A673 (cell line): ENCODE data around the gene NEDD9. TPM values are rescaled to one million over a fixed set of nuclear protein-coding genes. Genes with fewer than 3 reads are reported as not detected.

Experiments used
- BruUV-seq: library from RNA; stranded (reverse); fragments of 400-500 nt; replicated peaks from 2 replicates; lab custom pipeline; 2021; lab: Mats Ljungman, UMichigan
- CTCF ChIA-PET: fragments of 300-600 bp; sonication (Branson Sonifier 250); formaldehyde crosslinking; loops from one replicate; lab custom pipeline; 2022; ENCODE audit warnings: antibody characterized with exemption; lab: Charles Lee
- POLR2A ChIA-PET: fragments of 300-600 bp; sonication (Branson Sonifier 250); formaldehyde crosslinking; loops from one replicate; lab custom pipeline; 2022; ENCODE audit warnings: antibody characterized with exemption; ENCODE audit not compliant: low non-redundant PET; lab: Charles Lee
- DNase-seq: peaks from one replicate; pipeline ENCODE4 v3.0.0-alpha.2; 2015; ENCODE audit warnings: low spot score
- H3K27ac ChIP-seq: fragments of 200-600 bp; sonication (generic); 2 replicates; pipeline ENCODE4 v1.5.1; 2016; ENCODE audit warnings: mixed run types, low read depth, mild to moderate bottlenecking, mixed read lengths, antibody characterized with exemption, low read length; ENCODE audit not compliant: poor library complexity, severe bottlenecking
- H3K27me3 ChIP-seq: fragments of 200-600 bp; sonication (generic); replicated peaks from 2 replicates; pipeline ENCODE4 v1.6.1; 2017; ENCODE audit warnings: mixed run types, low read depth, mild to moderate bottlenecking, mixed read lengths, antibody characterized with exemption, low read length; ENCODE audit not compliant: insufficient read depth, poor library complexity
- H3K36me3 ChIP-seq: fragments of 200-600 bp; sonication (generic); 2 replicates; pipeline ENCODE4 v1.6.1; 2016; ENCODE audit warnings: mixed run types, mild to moderate bottlenecking, mixed read lengths, antibody characterized with exemption, low read length; ENCODE audit not compliant: insufficient read depth, poor library complexity, severe bottlenecking
- H3K4me1 ChIP-seq: fragments of 200-600 bp; sonication (generic); 2 replicates; pipeline ENCODE4 v1.6.1; 2017; ENCODE audit warnings: mixed run types, mild to moderate bottlenecking, mixed read lengths, antibody characterized with exemption, low read length; ENCODE audit not compliant: insufficient read depth, poor library complexity, severe bottlenecking
- H3K4me3 ChIP-seq: fragments of 200-600 bp; sonication (generic); 2 replicates; pipeline ENCODE4 v1.5.1; 2016; ENCODE audit warnings: low read depth, mixed run types, mild to moderate bottlenecking, mixed read lengths, low read length; ENCODE audit not compliant: poor library complexity, severe bottlenecking
- H3K9me3 ChIP-seq: fragments of 200-600 bp; sonication (generic); 2 replicates; pipeline ENCODE4 v1.6.1; 2016; ENCODE audit warnings: mixed run types, low read depth, mild to moderate bottlenecking, mixed read lengths, antibody characterized with exemption, low read length; ENCODE audit not compliant: poor library complexity, severe bottlenecking
- EZH2 ChIP-seq: fragments of 200-600 bp; sonication (generic); IDR thresholded peaks from 2 replicates; pipeline ENCODE4 v1.6.1; 2017; ENCODE audit warnings: borderline replicate concordance, low read depth, mild to moderate bottlenecking, mixed read lengths, antibody characterized with exemption, low read length; ENCODE audit not compliant: poor library complexity, severe bottlenecking
- intact Hi-C: fragments of 100-400 bp; cut with micrococcal nuclease; formaldehyde crosslinking; loops from one replicate; pipeline ENCODE4 v1.10.0; 2022; ENCODE audit not compliant: unreplicated experiment
- total RNA-seq: library from RNA; stranded (reverse); gene quantifications from 2 replicates; pipeline ENCODE4 v1.2.3, GENCODE V29; 2021
- TF ChIP-seq, protein P1 (sequence below): fragments of 300-800, 200-600 bp; sonication (generic); conservative IDR thresholded peaks from 2 replicates; pipeline ENCODE4 v1.5.1; 2017; ENCODE audit warnings: low read depth, mild to moderate bottlenecking, antibody characterized with exemption, low read length, moderate library complexity, mixed read lengths

Gene NEDD9
- total RNA-seq, 1 experiment from 2014 or later, result 6.6 TPM

DNA sequence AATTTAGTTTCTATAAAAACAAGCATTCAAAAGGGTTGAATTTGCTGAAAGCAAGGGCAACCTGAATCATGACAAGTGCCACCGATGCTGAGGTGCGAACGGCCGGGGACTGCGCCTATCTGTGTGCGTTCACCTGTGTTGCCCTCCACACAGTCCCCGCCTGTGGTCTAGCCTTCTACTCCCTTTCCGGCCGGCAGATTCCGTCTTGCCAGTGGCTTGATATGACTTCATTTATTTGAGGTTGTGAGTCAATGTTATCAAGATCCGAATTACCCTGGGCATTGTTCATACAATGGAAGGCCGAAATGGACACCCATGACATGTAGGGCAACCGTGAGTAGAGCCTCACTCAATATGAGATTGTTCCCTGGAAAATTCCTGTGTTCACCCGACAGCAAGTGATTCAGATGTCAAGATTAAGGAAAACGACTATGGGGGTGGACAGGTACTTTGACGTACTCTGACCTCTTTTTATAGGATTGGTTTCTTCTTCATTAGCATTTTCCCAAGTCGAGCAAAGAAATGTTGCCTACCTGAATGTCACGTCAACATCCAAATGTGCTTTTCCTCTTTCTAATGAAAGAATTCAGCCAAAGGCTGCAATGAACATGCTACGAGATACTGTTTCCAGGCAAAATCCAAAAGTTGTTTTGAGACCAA, 41.1 kb upstream of the NEDD9 start:
- Histone ChIP-seq H3K27me3 (no peaks in the 10 kb centered on the region), H3K4me1 (peaks cover 11% of the 10 kb centered on the region), H3K27ac (no peak overlapping the region), H3K4me3 (no peak overlapping the region), H3K36me3 (no peaks in the 10 kb centered on the region), H3K9me3 (no peaks in the 10 kb centered on the region)
- intact Hi-C loops, result no loop called here
- DNase-seq, result no peak
- BruUV-seq, result no TSS peak
- TF ChIP-seq EZH2, result no peak
- TF ChIP-seq, protein P1, sequence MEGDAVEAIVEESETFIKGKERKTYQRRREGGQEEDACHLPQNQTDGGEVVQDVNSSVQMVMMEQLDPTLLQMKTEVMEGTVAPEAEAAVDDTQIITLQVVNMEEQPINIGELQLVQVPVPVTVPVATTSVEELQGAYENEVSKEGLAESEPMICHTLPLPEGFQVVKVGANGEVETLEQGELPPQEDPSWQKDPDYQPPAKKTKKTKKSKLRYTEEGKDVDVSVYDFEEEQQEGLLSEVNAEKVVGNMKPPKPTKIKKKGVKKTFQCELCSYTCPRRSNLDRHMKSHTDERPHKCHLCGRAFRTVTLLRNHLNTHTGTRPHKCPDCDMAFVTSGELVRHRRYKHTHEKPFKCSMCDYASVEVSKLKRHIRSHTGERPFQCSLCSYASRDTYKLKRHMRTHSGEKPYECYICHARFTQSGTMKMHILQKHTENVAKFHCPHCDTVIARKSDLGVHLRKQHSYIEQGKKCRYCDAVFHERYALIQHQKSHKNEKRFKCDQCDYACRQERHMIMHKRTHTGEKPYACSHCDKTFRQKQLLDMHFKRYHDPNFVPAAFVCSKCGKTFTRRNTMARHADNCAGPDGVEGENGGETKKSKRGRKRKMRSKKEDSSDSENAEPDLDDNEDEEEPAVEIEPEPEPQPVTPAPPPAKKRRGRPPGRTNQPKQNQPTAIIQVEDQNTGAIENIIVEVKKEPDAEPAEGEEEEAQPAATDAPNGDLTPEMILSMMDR, result no peak
- CTCF ChIA-PET, result no interaction called here
- POLR2A ChIA-PET, result no interaction called here

DNA sequence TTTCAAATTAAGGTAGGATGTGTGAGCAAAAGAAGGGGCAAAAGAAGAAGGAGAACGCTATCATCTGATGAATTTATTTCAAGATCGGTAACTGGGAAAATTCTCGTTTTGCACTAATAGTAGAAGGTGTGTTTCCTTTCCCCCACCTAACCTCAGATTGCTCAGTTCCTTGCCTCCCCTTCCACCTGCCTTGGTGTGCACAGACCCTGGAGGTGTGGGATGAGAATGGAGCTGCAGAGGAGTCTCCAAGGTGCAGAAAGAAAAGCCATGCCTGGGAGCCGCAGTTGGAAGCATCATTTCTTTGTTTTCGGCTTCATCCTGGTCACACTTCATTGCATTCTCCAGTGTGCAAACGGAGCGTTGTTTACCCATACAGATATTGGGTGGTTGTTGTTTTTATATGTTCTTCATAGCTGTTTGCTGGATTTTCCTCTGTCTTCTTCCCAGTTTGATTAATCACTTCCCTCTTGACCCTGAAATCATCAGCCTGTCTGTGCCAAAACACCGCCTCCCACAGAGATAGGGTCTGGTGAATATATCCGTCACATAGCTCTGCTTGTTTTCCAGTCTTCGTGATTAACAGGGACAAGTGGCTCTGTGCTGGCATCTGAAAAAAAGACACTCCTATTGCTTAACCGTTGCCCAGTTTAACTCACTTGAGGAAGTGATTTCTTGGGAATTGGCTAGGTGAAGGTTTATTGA, 40.2 kb upstream of the NEDD9 start:
- BruUV-seq, result no TSS peak
- Histone ChIP-seq H3K4me1 (peaks cover 8% of the 10 kb centered on the region), H3K9me3 (no peaks in the 10 kb centered on the region), H3K4me3 (no peak overlapping the region), H3K27me3 (no peaks in the 10 kb centered on the region), H3K36me3 (no peaks in the 10 kb centered on the region), H3K27ac (no peak overlapping the region)
- CTCF ChIA-PET, result no interaction called here
- no peak for DNase-seq
- intact Hi-C loops, result no loop called here
- TF ChIP-seq, protein P1, result no peak
- no peak for TF ChIP-seq EZH2
- POLR2A ChIA-PET, result no interaction called here

DNA sequence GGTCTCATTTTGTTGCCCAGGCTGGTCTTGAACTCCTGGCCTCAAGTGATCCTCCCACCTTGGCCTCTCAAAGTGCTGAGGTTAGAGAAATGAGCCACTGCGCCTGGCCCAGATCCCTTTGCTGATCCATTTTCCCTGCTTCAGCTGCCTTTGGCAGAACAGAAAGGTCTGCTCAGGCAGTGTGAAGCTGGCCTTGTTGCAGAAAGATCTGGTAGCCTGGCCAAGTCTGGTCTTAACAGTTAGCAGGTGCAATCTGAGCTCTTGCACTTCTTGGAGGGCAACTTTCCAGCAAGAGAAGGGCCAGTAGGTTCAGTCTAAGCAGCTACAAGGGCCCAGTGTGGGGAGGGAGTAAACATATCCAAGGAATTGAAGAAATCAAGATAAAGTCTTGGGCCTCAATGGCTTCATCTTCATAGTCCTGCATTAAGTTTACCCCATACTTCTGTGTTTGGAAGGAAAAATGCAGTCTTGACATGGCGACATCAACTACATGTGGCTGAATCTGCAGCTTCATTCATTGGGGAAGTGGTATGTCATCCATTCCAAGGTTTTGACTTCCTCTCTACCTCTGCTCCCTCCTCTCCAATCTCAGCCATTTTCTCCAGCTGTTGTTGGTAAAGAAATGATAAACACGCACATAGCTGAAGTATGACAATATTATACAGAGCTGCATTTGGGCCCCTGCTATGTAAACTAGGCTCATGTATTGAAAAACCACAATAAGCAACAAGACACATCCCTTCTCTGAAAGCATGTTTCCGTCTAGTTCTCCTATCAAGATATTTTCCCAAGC, 39.0 kb upstream of the NEDD9 start:
- H3K27ac ChIP-seq, result no peak overlapping the region
- no peak for DNase-seq
- no peaks in the 10 kb centered on the region for H3K9me3 ChIP-seq
- no peak overlapping the region for H3K4me3 ChIP-seq
- H3K27me3 ChIP-seq, result no peaks in the 10 kb centered on the region
- intact Hi-C loops, result no loop called here
- no TSS peak for BruUV-seq
- no peaks in the 10 kb centered on the region for H3K4me1 ChIP-seq
- ChIA-PET CTCF (no interaction called here), POLR2A (no interaction called here)
- H3K36me3 ChIP-seq, result no peaks in the 10 kb centered on the region
- TF ChIP-seq, protein P1, result no peak
- TF ChIP-seq EZH2, result no peak
